Posterior cingulate gyrus (tissue), 11 donors: ENCODE results near the gene ADGRL3.

ENCODE experiments used
- DNase-seq, 10 donors: peaks; one replicate each; pipeline versions ENCODE4 v3.0.0 to v3.0.0-alpha.2; 2020 to 2021; ENCODE audit warnings: mixed read lengths in 3 of 10
- intact Hi-C: fragments of 100-400 bp; cut with DNase I; formaldehyde crosslinking; loops from one replicate; pipeline ENCODE4 v1.15.1; 2023

ADGRL3 gene

GRCh38 chr4:61200187-61200915 lies at the start of gene ADGRL3:
Gene ADGRL3, plus strand, starts transcription at chr4:61200326.
- peak; percentile 50 to 96 (median 71) for DNase-seq
- intact Hi-C loops: loop anchor here (10.0 kb wide), 1 partner anchor 74 kb away; no protein-coding TSS in a partner anchor

- intact Hi-C loops: no loop called here
- no peak for DNase-seq
These were observed 47.7 kb upstream of the ADGRL3 start for GRCh38 chr4:61152433-61152832.

GRCh38 chr4:61160478-61160877 lies 39.6 kb upstream of the ADGRL3 start:
- intact Hi-C loops: no loop called here

GRCh38 chr4:61162116-61162515 lies 38.0 kb upstream of the ADGRL3 start:
- intact Hi-C loops: no loop called here
- no peak for DNase-seq

More at GRCh38 chr4:61160478-61160877, 39.6 kb upstream of the ADGRL3 start:
- DNase-seq: no peak

GRCh38 chr4:61173799-61174198 lies 26.3 kb upstream of the ADGRL3 start:
- intact Hi-C loops: no loop called here
- DNase-seq: no peak

- intact Hi-C loops: no loop called here
- DNase-seq: no peak
These were observed 24.6 kb upstream of the ADGRL3 start for GRCh38 chr4:61175495-61175894.

- intact Hi-C loops: no loop called here
- DNase-seq: no peak
These were observed 22.8 kb upstream of the ADGRL3 start for GRCh38 chr4:61177367-61177766.

- no peak for DNase-seq
- intact Hi-C loops: no loop called here
These were observed 19.7 kb upstream of the ADGRL3 start for GRCh38 chr4:61180405-61180804.

GRCh38 chr4:61182915-61183314 lies 17.2 kb upstream of the ADGRL3 start:
- intact Hi-C loops: no loop called here
- DNase-seq: no peak

GRCh38 chr4:61185288-61185687 lies 14.8 kb upstream of the ADGRL3 start:
- DNase-seq: no peak
- intact Hi-C loops: no loop called here

- intact Hi-C loops: no loop called here
- DNase-seq: no peak
These were observed 7.7 kb upstream of the ADGRL3 start for GRCh38 chr4:61192392-61192791.

- DNase-seq: no peak
- intact Hi-C loops: no loop called here
These were observed 6.3 kb upstream of the ADGRL3 start for GRCh38 chr4:61193863-61194262.

- intact Hi-C loops: no loop called here
These were observed 5.6 kb upstream of the ADGRL3 start for GRCh38 chr4:61194571-61194970.

GRCh38 chr4:61195101-61195500 lies 5.0 kb upstream of the ADGRL3 start:
- intact Hi-C loops: no loop called here
- DNase-seq: no peak

More at GRCh38 chr4:61194571-61194970, 5.6 kb upstream of the ADGRL3 start:
- no peak for DNase-seq

GRCh38 chr4:61198686-61199085 lies 1.4 kb upstream of the ADGRL3 start:
- intact Hi-C loops: no loop called here
- DNase-seq: no peak

GRCh38 chr4:61199873-61200186 lies 296 bp upstream of the ADGRL3 start:
- intact Hi-C loops: loop anchor here (10.0 kb wide), 1 partner anchor 75 kb away; no protein-coding TSS in a partner anchor
- DNase-seq: no peak

GRCh38 chr4:61200916-61201526 lies 895 bp downstream of the ADGRL3 start:
- intact Hi-C loops: loop anchor here (10.0 kb wide), 1 partner anchor 74 kb away; no protein-coding TSS in a partner anchor
- peak in 9 of 10 donors; percentile 27 to 91 (median 48) for DNase-seq

GRCh38 chr4:61201561-61201960 lies 1.4 kb downstream of the ADGRL3 start:
- peak in 6 of 10 donors; percentile 15 to 85 (median 30) for DNase-seq
- intact Hi-C loops: loop anchor here (10.0 kb wide), 1 partner anchor 73 kb away; no protein-coding TSS in a partner anchor

- intact Hi-C loops: loop anchor here (10.0 kb wide), 1 partner anchor 73 kb away; no protein-coding TSS in a partner anchor
- peak; percentile 35 to 90 (median 51) for DNase-seq
These were observed 2.0 kb downstream of the ADGRL3 start for GRCh38 chr4:61201961-61202637.

- peak in 9 of 10 donors; percentile 36 to 89 (median 52) for DNase-seq
- intact Hi-C loops: loop anchor here (10.0 kb wide), 1 partner anchor 72 kb away; no protein-coding TSS in a partner anchor
These were observed 2.7 kb downstream of the ADGRL3 start for GRCh38 chr4:61202638-61203435.
